ENCODE measurements around the gene TMEM200A.

- no peak for TF ChIP-seq KDM1A (IDR thresholded peaks at IDR 0.05; ENCODE audit: borderline replicate concordance, low read length)
- no peak for TF ChIP-seq CTCF (IDR thresholded peaks at IDR 0.05; ENCODE audit: control extremely low read depth in 1 of 3, insufficient read depth in 1 of 3, low read depth in 1 of 3, low read length in 3 of 3)
- TF ChIP-seq NRF1 (IDR thresholded peaks at IDR 0.05; ENCODE audit: low read depth, low read length), result no peak
- TF ChIP-seq POLR2AphosphoS5 (IDR thresholded peaks at IDR 0.05; ENCODE audit: low read depth, low read length), result no peak
- no peak for TF ChIP-seq RFX5 (IDR thresholded peaks at IDR 0.05; ENCODE audit: borderline replicate concordance, low read depth, low read length)
- no peak for TF ChIP-seq HDAC6 (IDR thresholded peaks at IDR 0.05; ENCODE audit: low read depth, low read length)
- TF ChIP-seq POLR2A (IDR thresholded peaks at IDR 0.05; ENCODE audit: control extremely low read depth in 1 of 2, low read depth in 2 of 2, low read length in 2 of 2), result no peak
- TF ChIP-seq, protein P1, sequence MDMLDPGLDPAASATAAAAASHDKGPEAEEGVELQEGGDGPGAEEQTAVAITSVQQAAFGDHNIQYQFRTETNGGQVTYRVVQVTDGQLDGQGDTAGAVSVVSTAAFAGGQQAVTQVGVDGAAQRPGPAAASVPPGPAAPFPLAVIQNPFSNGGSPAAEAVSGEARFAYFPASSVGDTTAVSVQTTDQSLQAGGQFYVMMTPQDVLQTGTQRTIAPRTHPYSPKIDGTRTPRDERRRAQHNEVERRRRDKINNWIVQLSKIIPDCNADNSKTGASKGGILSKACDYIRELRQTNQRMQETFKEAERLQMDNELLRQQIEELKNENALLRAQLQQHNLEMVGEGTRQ (IDR thresholded peaks at IDR 0.05; ENCODE audit: low read length), result no peak
Measured at GRCh38 chr6:130371921-130372420, 6.2 kb downstream of the TMEM200A start.
